Keratinocyte (primary cell): ENCODE measurements around the gene TLL2. TPM values are rescaled to one million over a fixed set of nuclear protein-coding genes. Genes with fewer than 3 reads are reported as not detected.

Experiments used
- DNase-seq: peaks from one replicate; pipeline ENCODE4 v3.0.0-alpha.2; 2011; ENCODE audit warnings: low read depth, missing footprints, low spot score
- FAIRE-seq: peaks from 2 replicates; lab custom pipeline; 2011; peaks lifted over from hg19 to GRCh38; lab: Jason Lieb, UNC
- H2AFZ ChIP-seq: 2 replicates; pipeline ENCODE4 v1.6.0; 2012; ENCODE audit warnings: low read length, control low read depth, inconsistent platforms; ENCODE audit not compliant: control insufficient read depth
- H3K27ac ChIP-seq: 2 replicates; pipeline ENCODE4 v1.5.1; 2011; ENCODE audit warnings: low read length; ENCODE audit not compliant: control insufficient read depth, insufficient read depth
- H3K27me3 ChIP-seq: 3 replicates; pipeline ENCODE4 v1.6.0; 2011; ENCODE audit warnings: low read length; ENCODE audit not compliant: control insufficient read depth, insufficient read depth; ENCODE audit errors: extremely low read depth
- H3K36me3 ChIP-seq, 2 experiments: 2 replicates in 1 of 2; 3 replicates in 1 of 2; pipeline ENCODE4 v1.5.1; 2011; ENCODE audit warnings: low read length in 2 of 2, mild to moderate bottlenecking in 1 of 2; ENCODE audit not compliant: control insufficient read depth in 2 of 2, insufficient read depth in 2 of 2; ENCODE audit errors: extremely low read depth in 1 of 2
- H3K4me1 ChIP-seq: 3 replicates; pipeline ENCODE4 v1.5.1; 2011; ENCODE audit warnings: low read length; ENCODE audit not compliant: control insufficient read depth, insufficient read depth; ENCODE audit errors: extremely low read depth
- H3K4me2 ChIP-seq: 3 replicates; pipeline ENCODE4 v1.6.0; 2011; ENCODE audit warnings: low read depth, low read length; ENCODE audit not compliant: control insufficient read depth, insufficient read depth; ENCODE audit errors: extremely low read depth
- H3K4me3 ChIP-seq, 3 experiments: fragments of 200-600 bp in 1 of 3; sonication (generic) in 1 of 3; 2 replicates in 2 of 3; 3 replicates in 1 of 3; pipeline ENCODE4 v1.5.1; 2011 to 2016; ENCODE audit warnings: low read length in 3 of 3, mild to moderate bottlenecking in 3 of 3, control low read depth in 2 of 3, inconsistent platforms in 1 of 3, low read depth in 1 of 3, mixed read lengths in 1 of 3, mixed run types in 1 of 3, moderate library complexity in 1 of 3; ENCODE audit not compliant: control insufficient read depth in 2 of 3, insufficient read depth in 2 of 3; ENCODE audit errors: extremely low read depth in 1 of 3
- H3K79me2 ChIP-seq: 2 replicates; pipeline ENCODE4 v1.6.0; 2012; ENCODE audit warnings: low read length; ENCODE audit not compliant: control insufficient read depth, insufficient read depth
- H3K9ac ChIP-seq: 3 replicates; pipeline ENCODE4 v1.6.0; 2011; ENCODE audit warnings: low read length; ENCODE audit not compliant: control insufficient read depth, insufficient read depth; ENCODE audit errors: extremely low read depth
- H3K9me1 ChIP-seq: 3 replicates; pipeline ENCODE4 v1.6.0; 2011; ENCODE audit warnings: low read length; ENCODE audit not compliant: control insufficient read depth, insufficient read depth; ENCODE audit errors: extremely low read depth
- H3K9me3 ChIP-seq: 2 replicates; pipeline ENCODE4 v1.5.1; 2012; ENCODE audit warnings: low read depth, low read length; ENCODE audit not compliant: control insufficient read depth
- H4K20me1 ChIP-seq: 3 replicates; pipeline ENCODE4 v1.6.0; 2011; ENCODE audit warnings: low read length; ENCODE audit not compliant: control insufficient read depth, insufficient read depth; ENCODE audit errors: extremely low read depth
- EZH2 ChIP-seq: IDR thresholded peaks from one replicate; pipeline ENCODE4 v1.6.1; 2012; ENCODE audit warnings: inconsistent platforms, mild to moderate bottlenecking, low read length, moderate library complexity
- dilution Hi-C: fragments of 300-500 bp; cut with MboI; formaldehyde crosslinking; loops from one replicate; pipeline ENCODE4 v1.7.0; 2020; ENCODE audit warnings: low sequenced_read_pairs; ENCODE audit not compliant: extremely low pct_ligation_motif_present
- polyA plus RNA-seq, 5 experiments: library from polyadenylated mRNA; depleted of rRNA in 3 of 5; stranded (reverse) in 3 of 5; stranded (forward) in 1 of 5; unstranded in 1 of 5; fragments of >200 nt; gene quantifications; 1 replicate in 1 of 5; 2 replicates in 3 of 5; 3 replicates in 1 of 5; pipeline versions ENCODE4 v1.2.1 to v1.2.3, GENCODE V29; 2011 to 2012; ENCODE audit warnings: missing spikeins in 2 of 5, low read depth in 1 of 5, low replicate concordance in 1 of 5
- TF ChIP-seq, protein P1 (sequence below), 3 experiments: IDR thresholded peaks in 1 of 3; conservative IDR thresholded peaks in 1 of 3; optimal IDR thresholded peaks in 1 of 3; 2 replicates in 2 of 3; 3 replicates in 1 of 3; pipeline versions ENCODE3 to v1.5.1; 2011; ENCODE audit warnings: low read length in 3 of 3, mild to moderate bottlenecking in 3 of 3, moderate library complexity in 2 of 3, control low read depth in 1 of 3, inconsistent platforms in 1 of 3; ENCODE audit not compliant: insufficient read depth in 2 of 3; ENCODE audit errors: extremely low read depth in 1 of 3

The TLL2 gene
- polyA plus RNA-seq, 1 donor (not counting 4 experiments of a cell fraction or from before 2014, with no cell fraction given): 0.83 TPM

DNA sequence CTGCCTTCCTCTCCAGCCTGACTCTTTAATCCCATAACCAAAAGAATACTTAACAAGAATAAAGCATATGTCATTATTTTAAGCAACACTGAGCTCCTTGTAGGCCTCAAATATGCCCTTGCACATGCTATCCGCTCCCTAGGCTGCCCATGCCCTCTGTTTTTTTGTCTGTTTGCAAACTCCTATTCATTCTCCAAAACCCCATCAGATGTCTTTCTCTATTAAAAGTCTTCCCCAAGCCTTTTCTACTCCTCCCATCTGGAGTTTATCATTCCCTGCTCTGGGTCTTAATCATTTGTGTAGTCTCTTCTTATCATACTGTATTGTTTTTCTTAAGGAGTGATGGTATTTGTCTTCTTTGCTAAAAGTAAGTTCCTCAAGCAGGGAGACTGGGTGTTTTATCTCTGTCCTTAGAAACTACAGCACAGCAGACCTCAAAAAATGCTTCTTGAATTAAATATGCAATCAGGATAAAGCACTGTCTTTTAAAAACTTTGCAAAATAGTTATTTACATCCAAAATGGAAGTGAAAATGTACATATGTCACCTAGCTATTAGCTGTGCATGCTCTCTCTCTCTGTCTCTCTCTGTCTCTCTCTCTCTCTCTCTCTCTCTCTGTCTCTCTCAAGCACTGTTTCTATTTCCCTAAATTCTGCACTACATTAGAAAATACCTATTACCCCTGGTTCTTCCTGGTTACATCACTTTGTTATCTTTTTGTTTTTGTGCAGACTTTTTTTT, 98.4 kb downstream of the TLL2 start:
- no peak for DNase-seq
- Histone ChIP-seq H3K4me2 (no peak overlapping the region), H4K20me1 (no peaks in the 10 kb centered on the region), H3K4me1 (no peaks in the 10 kb centered on the region), H3K27me3 (peaks cover 10% of the 10 kb centered on the region), H2AFZ (no peak overlapping the region), H3K9me1 (no peaks in the 10 kb centered on the region), H3K36me3 (no peaks in the 10 kb centered on the region), H3K9me3 (no peaks in the 10 kb centered on the region), H3K4me3 (no peak overlapping the region), H3K27ac (no peak overlapping the region), H3K9ac (no peak overlapping the region), H3K79me2 (no peaks in the 10 kb centered on the region)
- dilution Hi-C loops: no loop called here
- no peak for FAIRE-seq
- TF ChIP-seq, protein P1, sequence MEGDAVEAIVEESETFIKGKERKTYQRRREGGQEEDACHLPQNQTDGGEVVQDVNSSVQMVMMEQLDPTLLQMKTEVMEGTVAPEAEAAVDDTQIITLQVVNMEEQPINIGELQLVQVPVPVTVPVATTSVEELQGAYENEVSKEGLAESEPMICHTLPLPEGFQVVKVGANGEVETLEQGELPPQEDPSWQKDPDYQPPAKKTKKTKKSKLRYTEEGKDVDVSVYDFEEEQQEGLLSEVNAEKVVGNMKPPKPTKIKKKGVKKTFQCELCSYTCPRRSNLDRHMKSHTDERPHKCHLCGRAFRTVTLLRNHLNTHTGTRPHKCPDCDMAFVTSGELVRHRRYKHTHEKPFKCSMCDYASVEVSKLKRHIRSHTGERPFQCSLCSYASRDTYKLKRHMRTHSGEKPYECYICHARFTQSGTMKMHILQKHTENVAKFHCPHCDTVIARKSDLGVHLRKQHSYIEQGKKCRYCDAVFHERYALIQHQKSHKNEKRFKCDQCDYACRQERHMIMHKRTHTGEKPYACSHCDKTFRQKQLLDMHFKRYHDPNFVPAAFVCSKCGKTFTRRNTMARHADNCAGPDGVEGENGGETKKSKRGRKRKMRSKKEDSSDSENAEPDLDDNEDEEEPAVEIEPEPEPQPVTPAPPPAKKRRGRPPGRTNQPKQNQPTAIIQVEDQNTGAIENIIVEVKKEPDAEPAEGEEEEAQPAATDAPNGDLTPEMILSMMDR (optimal IDR thresholded peaks at IDR 0.05 in 1 of 3, IDR thresholded peaks at IDR 0.05 in 1 of 3, conservative IDR thresholded peaks at IDR 0.05 in 1 of 3; ENCODE audit: extremely low read depth in 1 of 3, insufficient read depth in 2 of 3, low read length in 3 of 3): no peak
- TF ChIP-seq EZH2: no peak

DNA sequence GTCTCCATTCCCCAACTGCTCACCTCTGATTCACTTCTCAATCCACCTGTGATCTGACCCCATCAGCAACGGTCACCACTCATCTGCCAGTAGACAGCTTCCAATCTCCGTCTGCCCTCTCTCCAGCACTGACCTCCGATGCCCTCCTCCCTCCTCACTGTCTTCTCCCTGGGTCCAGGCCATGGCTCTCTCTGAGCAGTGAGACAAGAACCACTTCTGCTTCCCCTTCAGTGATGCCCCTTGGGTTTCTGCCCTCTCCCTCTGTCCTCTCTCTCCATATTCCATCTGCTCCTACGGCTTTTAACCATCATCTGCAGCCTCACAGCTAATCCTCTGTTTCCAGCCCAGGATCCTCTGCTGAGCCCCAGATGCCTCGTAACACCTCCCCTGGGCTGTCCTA, 99.4 kb downstream of the TLL2 start:
- no peak for DNase-seq

More for the DNA sequence above, 99.4 kb downstream of the TLL2 start:
- no peaks in the 10 kb centered on the region for H3K9me3 ChIP-seq
- dilution Hi-C loops: no loop called here
- FAIRE-seq: no peak
- no peak overlapping the region for H3K4me3 ChIP-seq
- H3K4me1 ChIP-seq: no peaks in the 10 kb centered on the region
- H3K27ac ChIP-seq: no peak overlapping the region
- H2AFZ ChIP-seq: no peak overlapping the region
- H3K36me3 ChIP-seq: no peaks in the 10 kb centered on the region
- H4K20me1 ChIP-seq: no peaks in the 10 kb centered on the region
- no peaks in the 10 kb centered on the region for H3K79me2 ChIP-seq
- peaks cover 10% of the 10 kb centered on the region for H3K27me3 ChIP-seq
- H3K9ac ChIP-seq: no peak overlapping the region
- H3K4me2 ChIP-seq: no peak overlapping the region
- TF ChIP-seq, protein P1 (optimal IDR thresholded peaks at IDR 0.05 in 1 of 3, IDR thresholded peaks at IDR 0.05 in 1 of 3, conservative IDR thresholded peaks at IDR 0.05 in 1 of 3; ENCODE audit: extremely low read depth in 1 of 3, insufficient read depth in 2 of 3, low read length in 3 of 3): no peak
- no peak for TF ChIP-seq EZH2
- H3K9me1 ChIP-seq: no peaks in the 10 kb centered on the region
